A673 (cell line): ENCODE results near the gene GIT2. TPM values are rescaled to one million over a fixed set of nuclear protein-coding genes. Genes with fewer than 3 reads are reported as not detected.
A peak's percentile ranks its signal among the peaks of the same experiment; 100 is the strongest.

Source experiments
- BruUV-seq: library from RNA; stranded (reverse); fragments of 400-500 nt; replicated peaks from 2 replicates; lab custom pipeline; 2021; lab: Mats Ljungman, UMichigan
- CTCF ChIA-PET: fragments of 300-600 bp; sonication (Branson Sonifier 250); formaldehyde crosslinking; loops from one replicate; lab custom pipeline; 2022; ENCODE audit warnings: antibody characterized with exemption; lab: Charles Lee
- POLR2A ChIA-PET: fragments of 300-600 bp; sonication (Branson Sonifier 250); formaldehyde crosslinking; loops from one replicate; lab custom pipeline; 2022; ENCODE audit warnings: antibody characterized with exemption; ENCODE audit not compliant: low non-redundant PET; lab: Charles Lee
- DNase-seq: peaks from one replicate; pipeline ENCODE4 v3.0.0-alpha.2; 2015; ENCODE audit warnings: low spot score
- H3K27ac ChIP-seq: fragments of 200-600 bp; sonication (generic); 2 replicates; pipeline ENCODE4 v1.5.1; 2016; ENCODE audit warnings: mixed run types, low read depth, mild to moderate bottlenecking, mixed read lengths, antibody characterized with exemption, low read length; ENCODE audit not compliant: poor library complexity, severe bottlenecking
- H3K27me3 ChIP-seq: fragments of 200-600 bp; sonication (generic); replicated peaks from 2 replicates; pipeline ENCODE4 v1.6.1; 2017; ENCODE audit warnings: mixed run types, low read depth, mild to moderate bottlenecking, mixed read lengths, antibody characterized with exemption, low read length; ENCODE audit not compliant: insufficient read depth, poor library complexity
- H3K36me3 ChIP-seq: fragments of 200-600 bp; sonication (generic); 2 replicates; pipeline ENCODE4 v1.6.1; 2016; ENCODE audit warnings: mixed run types, mild to moderate bottlenecking, mixed read lengths, antibody characterized with exemption, low read length; ENCODE audit not compliant: insufficient read depth, poor library complexity, severe bottlenecking
- H3K4me1 ChIP-seq: fragments of 200-600 bp; sonication (generic); 2 replicates; pipeline ENCODE4 v1.6.1; 2017; ENCODE audit warnings: mixed run types, mild to moderate bottlenecking, mixed read lengths, antibody characterized with exemption, low read length; ENCODE audit not compliant: insufficient read depth, poor library complexity, severe bottlenecking
- H3K4me3 ChIP-seq: fragments of 200-600 bp; sonication (generic); 2 replicates; pipeline ENCODE4 v1.5.1; 2016; ENCODE audit warnings: low read depth, mixed run types, mild to moderate bottlenecking, mixed read lengths, low read length; ENCODE audit not compliant: poor library complexity, severe bottlenecking
- H3K9me3 ChIP-seq: fragments of 200-600 bp; sonication (generic); 2 replicates; pipeline ENCODE4 v1.6.1; 2016; ENCODE audit warnings: mixed run types, low read depth, mild to moderate bottlenecking, mixed read lengths, antibody characterized with exemption, low read length; ENCODE audit not compliant: poor library complexity, severe bottlenecking
- EZH2 ChIP-seq: fragments of 200-600 bp; sonication (generic); IDR thresholded peaks from 2 replicates; pipeline ENCODE4 v1.6.1; 2017; ENCODE audit warnings: borderline replicate concordance, low read depth, mild to moderate bottlenecking, mixed read lengths, antibody characterized with exemption, low read length; ENCODE audit not compliant: poor library complexity, severe bottlenecking
- intact Hi-C: fragments of 100-400 bp; cut with micrococcal nuclease; formaldehyde crosslinking; loops from one replicate; pipeline ENCODE4 v1.10.0; 2022; ENCODE audit not compliant: unreplicated experiment
- total RNA-seq: library from RNA; stranded (reverse); gene quantifications from 2 replicates; pipeline ENCODE4 v1.2.3, GENCODE V29; 2021
- TF ChIP-seq, protein P1 (sequence below): fragments of 300-800, 200-600 bp; sonication (generic); conservative IDR thresholded peaks from 2 replicates; pipeline ENCODE4 v1.5.1; 2017; ENCODE audit warnings: low read depth, mild to moderate bottlenecking, antibody characterized with exemption, low read length, moderate library complexity, mixed read lengths

The GIT2 gene
- total RNA-seq, 1 experiment from 2014 or later, result 48.1 TPM

GRCh38 chr12:110028323-110028722, 32.2 kb upstream of the GIT2 start:
- ChIA-PET CTCF (no interaction called here), POLR2A (no interaction called here)
- Histone ChIP-seq H3K27ac (no peak overlapping the region), H3K9me3 (no peaks in the 10 kb centered on the region), H3K36me3 (no peaks in the 10 kb centered on the region), H3K4me1 (peaks cover 16% of the 10 kb centered on the region), H3K27me3 (no peaks in the 10 kb centered on the region), H3K4me3 (no peak overlapping the region)
- intact Hi-C loops, result no loop called here
- TF ChIP-seq, protein P1, sequence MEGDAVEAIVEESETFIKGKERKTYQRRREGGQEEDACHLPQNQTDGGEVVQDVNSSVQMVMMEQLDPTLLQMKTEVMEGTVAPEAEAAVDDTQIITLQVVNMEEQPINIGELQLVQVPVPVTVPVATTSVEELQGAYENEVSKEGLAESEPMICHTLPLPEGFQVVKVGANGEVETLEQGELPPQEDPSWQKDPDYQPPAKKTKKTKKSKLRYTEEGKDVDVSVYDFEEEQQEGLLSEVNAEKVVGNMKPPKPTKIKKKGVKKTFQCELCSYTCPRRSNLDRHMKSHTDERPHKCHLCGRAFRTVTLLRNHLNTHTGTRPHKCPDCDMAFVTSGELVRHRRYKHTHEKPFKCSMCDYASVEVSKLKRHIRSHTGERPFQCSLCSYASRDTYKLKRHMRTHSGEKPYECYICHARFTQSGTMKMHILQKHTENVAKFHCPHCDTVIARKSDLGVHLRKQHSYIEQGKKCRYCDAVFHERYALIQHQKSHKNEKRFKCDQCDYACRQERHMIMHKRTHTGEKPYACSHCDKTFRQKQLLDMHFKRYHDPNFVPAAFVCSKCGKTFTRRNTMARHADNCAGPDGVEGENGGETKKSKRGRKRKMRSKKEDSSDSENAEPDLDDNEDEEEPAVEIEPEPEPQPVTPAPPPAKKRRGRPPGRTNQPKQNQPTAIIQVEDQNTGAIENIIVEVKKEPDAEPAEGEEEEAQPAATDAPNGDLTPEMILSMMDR, result no peak
- no peak for TF ChIP-seq EZH2
- no peak for DNase-seq
- BruUV-seq, result no TSS peak

- ChIA-PET CTCF (interaction anchor here (0.7 to 1.1 kb wide), 2 partner anchors 90 to 407 kb away, joined by 4 to 6 read pairs; no protein-coding TSS in a partner anchor), POLR2A (interaction anchor here (0.5 kb wide), 1 partner anchor 588 kb away, joined by 6 read pairs; no protein-coding TSS in a partner anchor)
- Histone ChIP-seq H3K4me1 (peaks cover 20% of the 10 kb centered on the region), H3K36me3 (no peaks in the 10 kb centered on the region), H3K27me3 (no peaks in the 10 kb centered on the region), H3K27ac (peak overlapping the region; percentile 41), H3K4me3 (no peak overlapping the region), H3K9me3 (no peaks in the 10 kb centered on the region)
- BruUV-seq, result no TSS peak
- TF ChIP-seq EZH2, result no peak
- TF ChIP-seq, protein P1, result no peak
- DNase-seq, result no peak
- intact Hi-C loops, result no loop called here
These were observed 27.9 kb upstream of the GIT2 start for GRCh38 chr12:110024051-110024450.

DNA sequence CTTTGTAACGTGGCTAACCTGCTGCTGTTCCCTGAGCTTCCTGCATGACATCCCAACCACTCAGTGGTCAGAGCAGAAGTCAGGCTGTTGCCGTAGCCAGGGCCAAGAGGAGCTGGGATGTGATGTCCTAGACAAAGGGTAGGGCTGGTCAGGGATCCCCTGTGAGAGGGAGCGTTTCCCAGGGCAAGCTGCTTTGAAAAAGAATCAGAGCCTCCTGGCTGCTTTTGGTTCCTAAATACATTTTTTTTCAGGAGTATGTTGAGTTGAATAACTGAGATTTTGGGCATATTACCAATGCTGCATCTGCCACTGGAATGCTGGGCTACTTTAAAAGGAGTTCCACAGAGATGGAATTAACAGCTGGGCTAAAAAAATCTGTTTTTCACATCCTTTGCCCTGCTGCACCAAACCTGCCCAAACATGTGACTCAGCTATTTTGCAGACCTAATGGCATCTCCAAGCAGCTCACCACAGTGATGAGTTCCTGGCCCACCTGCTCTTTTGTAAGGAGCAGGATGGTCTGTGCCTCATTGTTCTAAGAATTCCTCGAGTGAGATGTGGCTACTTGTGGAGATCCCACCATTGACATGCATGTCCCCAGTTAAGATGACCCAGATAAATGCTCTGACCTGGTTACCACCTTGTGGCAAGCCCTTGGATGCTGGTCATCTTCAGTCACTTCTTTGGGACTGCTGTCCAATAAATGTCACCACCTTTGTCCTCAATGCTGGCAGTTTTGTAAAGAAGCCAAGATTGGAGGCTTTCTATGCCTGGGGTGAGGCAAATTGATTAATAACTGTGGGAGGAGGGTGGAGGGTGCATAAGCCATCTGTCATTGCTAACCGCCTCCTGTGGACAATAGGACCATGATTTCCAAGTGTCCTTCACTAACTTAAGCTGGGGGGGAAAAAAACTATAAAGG, 27.2 kb upstream of the GIT2 start:
- no peak for DNase-seq
- H3K4me1 ChIP-seq, result peaks cover 20% of the 10 kb centered on the region
- no peak for TF ChIP-seq EZH2
- TF ChIP-seq, protein P1, result no peak
- H3K9me3 ChIP-seq, result no peaks in the 10 kb centered on the region
- no peak overlapping the region for H3K27ac ChIP-seq
- ChIA-PET POLR2A (interaction anchor here (0.5 kb wide), 1 partner anchor 588 kb away, joined by 6 read pairs; no protein-coding TSS in a partner anchor), CTCF (interaction anchor here (0.7 to 1.1 kb wide), 2 partner anchors 90 to 408 kb away, joined by 4 to 6 read pairs; no protein-coding TSS in a partner anchor)
- H3K36me3 ChIP-seq, result no peaks in the 10 kb centered on the region
- H3K27me3 ChIP-seq, result no peaks in the 10 kb centered on the region
- H3K4me3 ChIP-seq, result no peak overlapping the region
- intact Hi-C loops, result no loop called here
- no TSS peak for BruUV-seq
